GM19455 (cell line): ENCODE results near the gene INTS14.

Source experiments
- ATAC-seq: cut with Tn5 transposase; IDR thresholded peaks from one replicate; pipeline ENCODE4 v1.9.1; 2021; ENCODE audit not compliant: unreplicated experiment

Gene INTS14

GRCh38 chr15:65610871-65611718 lies at the start of gene INTS14:
Gene INTS14 (minus strand): TSS chr15:65611131. CDS start chr15:65607380, 3,751 bp downstream.
- ATAC-seq, result peak; percentile 96

DNA sequence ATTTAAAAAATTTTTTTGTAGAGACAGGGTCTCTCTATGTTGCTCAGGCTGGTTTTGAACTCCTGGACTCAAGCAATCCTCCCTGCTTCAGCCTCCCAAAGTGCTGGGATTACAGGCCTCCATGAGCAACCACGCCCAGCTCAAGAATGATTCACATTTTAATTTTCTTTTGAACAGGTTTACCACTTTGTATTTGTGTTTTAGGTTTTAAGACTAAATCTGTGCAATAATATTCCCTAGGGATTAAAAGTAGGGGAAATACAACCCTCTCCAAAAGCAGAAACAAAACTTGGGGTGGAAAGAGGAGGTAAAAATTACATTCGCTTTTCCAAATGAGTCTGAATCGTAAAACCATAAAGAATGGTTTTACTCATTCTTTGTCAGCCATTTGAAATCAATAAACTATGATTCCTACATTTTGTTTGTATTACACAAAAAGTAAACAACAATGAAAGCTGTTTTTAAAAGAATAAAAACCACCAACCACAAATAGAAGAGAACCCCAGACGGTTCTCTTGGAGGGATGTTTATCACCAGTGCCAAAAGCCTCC lies 48.6 kb upstream of the INTS14 start:
- no peak for ATAC-seq

GRCh38 chr15:65655457-65655856 lies 44.5 kb upstream of the INTS14 start:
- ATAC-seq, result no peak

DNA sequence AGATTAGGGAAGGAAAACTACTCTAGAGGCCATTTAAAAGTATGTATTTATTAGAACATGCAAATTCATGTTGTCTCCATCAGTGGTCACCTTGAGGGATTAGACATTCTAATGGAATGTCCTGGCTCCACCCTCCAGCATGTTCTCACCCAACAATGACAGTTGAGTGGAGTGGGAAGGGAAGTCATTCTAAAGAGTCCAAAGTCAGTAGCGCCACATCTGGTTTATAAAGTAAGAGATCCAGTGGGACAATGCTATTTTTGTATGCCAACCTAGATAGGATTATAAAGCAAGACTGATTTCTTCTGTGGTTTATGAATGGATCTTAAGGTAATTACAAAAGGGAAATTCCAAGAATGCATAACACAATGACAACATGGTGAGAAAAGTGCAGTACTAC lies 44.1 kb upstream of the INTS14 start:
- no peak for ATAC-seq

GRCh38 chr15:65653801-65654521 lies 43.0 kb upstream of the INTS14 start:
- no peak for ATAC-seq

DNA sequence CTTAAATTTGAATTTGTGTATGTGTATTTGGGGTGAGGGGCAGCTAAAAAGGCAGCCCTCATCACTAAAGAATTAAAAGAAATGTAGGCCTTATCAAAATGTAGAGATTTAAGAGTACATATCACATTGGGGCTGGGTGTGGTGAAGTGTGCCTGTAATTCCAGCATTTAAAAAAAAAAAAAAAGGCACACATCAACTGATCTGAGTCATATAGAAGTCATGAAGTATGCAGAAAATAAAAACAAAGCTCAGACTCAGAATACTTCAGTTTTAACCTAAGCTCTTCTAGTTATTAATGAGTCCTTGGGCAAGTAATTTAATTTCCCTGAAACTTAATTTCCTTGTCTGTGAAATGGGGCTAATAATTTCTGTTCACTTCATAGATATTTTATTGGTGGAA lies 42.4 kb upstream of the INTS14 start:
- no peak for ATAC-seq

DNA sequence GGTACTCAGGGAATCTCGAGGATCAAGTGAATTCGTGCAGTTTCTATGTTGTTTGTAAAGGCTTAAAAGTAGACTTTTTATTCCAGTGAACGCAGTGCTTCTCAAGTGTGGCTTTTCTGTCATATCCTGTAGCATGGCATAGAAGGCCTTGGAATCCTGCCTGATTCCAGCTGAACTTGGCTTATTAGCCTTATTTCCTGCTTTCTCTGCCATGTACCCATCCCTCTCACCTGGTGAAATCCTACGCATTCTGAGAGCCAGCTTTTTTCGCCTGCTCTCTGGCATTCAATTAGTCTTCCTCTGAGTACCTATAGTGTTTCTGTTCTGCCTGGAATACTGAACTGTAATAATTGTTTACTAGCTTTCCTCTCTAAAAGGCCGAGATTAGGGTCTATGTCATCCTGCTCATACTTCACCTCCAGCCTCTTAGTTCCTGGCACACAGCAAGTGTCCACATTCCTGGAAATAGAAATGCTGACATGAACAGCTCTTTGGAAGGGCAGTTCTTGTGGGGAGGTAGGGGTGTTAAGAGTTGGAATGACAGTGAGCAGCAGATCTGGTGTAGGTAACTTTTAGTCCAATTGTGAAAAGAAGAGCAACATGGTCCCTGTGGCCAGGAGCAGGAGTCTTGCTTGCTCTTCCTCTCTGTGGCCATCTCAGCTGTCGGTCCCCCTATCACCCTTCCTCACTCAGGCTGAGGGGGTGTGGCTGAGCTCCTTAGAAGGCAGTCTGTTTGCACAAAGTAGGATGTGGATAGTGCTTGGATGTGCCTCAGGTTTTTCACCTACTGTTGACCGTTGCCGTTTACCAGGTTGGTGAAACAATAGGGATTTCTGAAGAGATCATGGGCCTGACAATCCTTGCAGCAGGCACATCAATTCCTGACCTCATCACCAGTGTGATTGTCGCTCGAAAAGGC lies 41.2 kb upstream of the INTS14 start:
- ATAC-seq, result no peak

GRCh38 chr15:65651042-65651322 lies 40.1 kb upstream of the INTS14 start:
- no peak for ATAC-seq

DNA sequence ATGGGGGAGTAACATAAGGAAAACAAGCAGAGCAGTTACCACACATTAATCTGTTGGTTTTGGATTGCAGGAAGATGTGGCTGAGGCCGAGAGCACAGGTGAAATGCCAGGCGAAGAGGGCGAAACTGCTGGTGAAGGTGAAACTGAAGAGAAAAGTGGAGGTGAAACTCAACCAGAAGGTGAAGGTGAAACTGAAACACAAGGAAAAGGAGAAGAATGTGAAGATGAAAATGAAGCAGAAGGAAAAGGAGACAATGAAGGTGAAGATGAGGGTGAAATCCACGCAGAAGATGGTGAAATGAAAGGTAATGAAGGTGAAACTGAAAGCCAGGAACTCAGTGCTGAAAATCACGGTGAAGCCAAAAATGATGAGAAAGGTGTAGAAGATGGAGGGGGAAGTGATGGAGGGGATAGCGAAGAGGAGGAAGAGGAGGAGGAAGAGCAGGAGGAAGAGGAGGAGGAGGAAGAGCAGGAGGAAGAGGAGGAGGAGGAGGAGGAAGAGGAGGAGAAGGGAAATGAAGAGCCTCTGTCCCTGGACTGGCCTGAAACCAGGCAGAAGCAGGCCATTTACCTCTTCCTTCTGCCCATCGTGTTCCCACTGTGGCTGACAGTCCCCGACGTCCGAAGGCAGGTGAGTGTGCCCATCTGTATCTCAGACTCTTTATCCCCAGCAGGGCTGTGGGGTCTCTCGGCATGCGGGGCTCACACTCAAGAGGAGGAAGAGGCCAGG lies 39.5 kb upstream of the INTS14 start:
- ATAC-seq, result no peak

DNA sequence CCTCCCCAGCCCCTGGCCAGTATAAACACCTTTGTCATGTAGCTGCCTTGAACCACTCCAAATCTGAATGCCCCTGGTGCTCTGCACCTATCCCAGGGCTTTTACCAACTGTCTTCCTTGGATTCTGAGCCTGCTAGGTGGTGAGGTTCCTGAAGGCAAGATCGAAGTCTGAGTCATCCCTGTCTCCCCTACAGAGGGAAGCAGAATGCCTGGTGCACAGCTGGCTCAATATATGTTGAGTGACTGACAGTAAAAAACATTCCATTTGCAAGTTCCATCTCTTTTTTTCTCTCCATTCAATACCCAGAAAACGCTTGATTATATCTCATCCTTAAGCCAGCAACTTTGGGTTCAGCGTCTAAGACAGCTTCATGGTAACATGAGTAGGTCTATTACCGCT lies 35.6 kb upstream of the INTS14 start:
- ATAC-seq, result no peak

DNA sequence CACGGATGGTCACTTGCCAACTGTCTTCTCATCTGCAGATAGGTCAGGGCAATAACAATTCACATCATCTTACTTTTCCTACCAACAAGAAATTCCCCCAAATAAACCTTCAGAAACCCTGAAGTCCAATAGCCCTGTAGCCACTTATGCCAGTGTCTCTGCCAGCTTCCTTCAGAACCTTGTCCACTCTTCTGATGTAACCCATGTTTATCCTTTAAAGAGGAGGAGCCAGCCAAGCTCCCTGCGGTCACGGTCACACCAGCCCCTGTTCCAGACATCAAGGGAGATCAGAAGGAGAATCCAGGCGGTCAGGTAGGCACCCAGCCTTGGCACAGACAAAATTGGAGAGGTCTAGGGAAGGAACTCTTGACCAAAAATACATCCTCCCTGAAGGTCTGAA lies 34.5 kb upstream of the INTS14 start:
- no peak for ATAC-seq

DNA sequence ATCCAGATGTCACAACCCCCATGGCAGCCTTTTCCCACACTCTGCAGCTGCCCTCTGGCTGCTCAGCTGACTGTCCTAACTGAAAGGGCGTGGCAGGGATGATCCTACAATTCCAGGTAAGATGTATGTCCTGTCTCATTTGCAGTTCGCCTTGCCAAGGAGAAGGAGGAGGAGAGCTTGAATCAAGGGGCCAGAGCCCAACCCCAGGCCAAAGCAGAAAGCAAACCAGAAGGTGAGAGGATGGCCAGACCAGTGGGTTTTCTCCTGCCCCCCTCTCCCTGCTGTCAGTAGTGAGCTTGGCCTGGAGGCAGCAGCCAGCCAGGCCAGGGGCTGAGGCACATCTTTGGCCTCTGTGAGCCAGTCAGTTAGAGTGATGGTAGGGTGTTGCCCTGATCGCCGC lies 33.4 kb upstream of the INTS14 start:
- no peak for ATAC-seq

DNA sequence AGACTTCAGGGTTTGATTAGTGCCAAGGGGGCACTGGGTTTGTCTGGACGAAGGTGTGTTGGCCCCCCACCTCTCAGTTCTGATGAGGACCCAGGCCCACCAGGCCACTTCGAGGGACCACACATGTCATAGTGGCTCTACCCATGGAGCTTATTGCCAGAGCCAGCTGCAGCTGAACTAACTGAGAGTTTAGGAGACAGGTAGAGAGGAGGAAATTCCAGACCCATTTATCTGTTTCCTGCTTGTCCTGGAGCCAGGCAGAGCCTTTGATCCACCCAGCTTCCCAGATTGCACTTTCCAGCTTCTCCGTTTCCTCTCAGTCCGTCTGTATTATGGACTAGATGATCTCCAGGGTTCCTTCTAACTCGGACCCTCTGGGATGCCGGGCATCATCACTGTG lies 31.7 kb upstream of the INTS14 start:
- ATAC-seq, result no peak

- no peak for ATAC-seq
These were observed 31.0 kb upstream of the INTS14 start for GRCh38 chr15:65641768-65642475.

DNA sequence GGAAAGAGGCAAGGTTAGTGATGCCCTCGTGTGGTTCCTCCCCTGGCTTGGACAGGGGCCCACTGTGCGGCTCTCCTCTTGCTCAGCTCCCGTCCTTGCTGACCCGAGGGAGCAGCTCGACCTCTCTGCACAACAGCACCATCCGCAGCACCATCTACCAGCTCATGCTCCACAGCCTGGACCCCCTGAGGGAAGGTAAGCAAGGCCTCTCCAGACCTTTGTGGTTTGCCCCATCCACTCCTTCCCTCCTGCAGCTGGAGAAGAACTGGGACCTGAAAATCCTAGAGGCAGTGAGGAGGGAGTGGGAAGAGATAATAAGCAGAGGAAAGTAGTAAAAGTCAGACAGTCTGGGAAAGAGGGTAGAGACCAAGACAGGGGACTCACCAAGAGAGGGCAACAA lies 28.6 kb upstream of the INTS14 start:
- no peak for ATAC-seq

DNA sequence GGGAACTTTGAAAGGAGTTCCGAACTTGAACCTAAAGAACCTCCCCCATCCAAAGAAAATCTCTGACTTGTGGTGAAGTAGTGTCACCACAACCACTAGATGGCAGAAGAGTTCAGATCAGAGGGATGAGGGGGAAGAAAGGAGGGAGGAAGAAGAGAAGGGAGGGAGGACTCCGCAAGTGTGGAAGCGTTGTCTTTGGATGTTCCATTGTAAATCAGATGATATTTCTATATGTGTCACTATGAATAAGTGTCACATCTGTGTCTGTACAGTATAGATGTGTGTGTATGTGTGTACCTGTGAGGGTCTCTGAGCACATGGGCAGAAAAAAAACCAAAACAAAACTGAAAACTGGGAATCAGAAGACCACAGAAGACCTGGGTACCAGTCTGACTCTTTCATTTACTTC lies 27.8 kb upstream of the INTS14 start:
- ATAC-seq, result no peak

DNA sequence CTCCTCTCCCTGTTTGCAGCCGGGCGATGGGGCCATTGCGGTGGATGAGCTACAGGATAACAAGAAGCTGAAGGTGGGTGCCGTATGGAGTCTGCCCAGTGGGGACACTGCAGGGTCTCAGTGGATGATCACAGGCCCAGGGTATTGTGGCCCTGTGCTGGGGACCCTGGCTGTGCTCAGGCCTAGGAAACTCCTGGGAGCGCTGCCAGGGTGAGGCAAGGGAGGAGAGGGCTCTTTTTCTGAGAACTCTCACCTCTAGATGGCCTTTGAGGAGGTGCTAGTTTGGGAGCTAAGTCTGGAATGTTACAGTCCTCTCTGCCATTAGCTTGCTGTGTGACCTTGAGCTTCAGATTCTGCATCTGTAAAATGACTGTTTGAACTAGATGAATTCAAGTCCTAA lies 27.2 kb upstream of the INTS14 start:
- ATAC-seq, result no peak

- ATAC-seq, result no peak
These were observed 23.4 kb upstream of the INTS14 start for GRCh38 chr15:65634356-65634755.

DNA sequence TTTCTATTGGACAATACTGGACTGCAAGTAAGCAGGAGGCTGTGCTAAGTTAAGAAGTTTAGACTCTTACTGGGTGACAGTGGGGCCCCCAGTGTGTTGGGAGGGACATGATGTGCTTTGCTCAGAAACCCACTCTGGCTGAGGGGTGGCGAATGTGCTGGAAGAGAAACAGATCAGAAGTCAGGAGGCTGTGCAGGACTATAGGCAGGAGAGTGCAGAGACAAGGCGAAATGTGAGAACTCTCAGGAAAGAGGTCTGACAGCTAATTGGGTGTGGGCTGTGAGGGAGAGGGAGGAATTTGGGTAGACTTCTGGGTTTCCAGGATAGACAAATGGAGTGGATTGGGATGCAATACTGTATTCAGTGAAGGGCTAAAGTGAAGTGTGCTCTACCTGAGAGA lies 22.8 kb upstream of the INTS14 start:
- no peak for ATAC-seq

- ATAC-seq, result no peak
These were observed 21.9 kb upstream of the INTS14 start for GRCh38 chr15:65632780-65633375.
